ENCODE measurements around the gene HABP4.

HABP4 gene

DNA sequence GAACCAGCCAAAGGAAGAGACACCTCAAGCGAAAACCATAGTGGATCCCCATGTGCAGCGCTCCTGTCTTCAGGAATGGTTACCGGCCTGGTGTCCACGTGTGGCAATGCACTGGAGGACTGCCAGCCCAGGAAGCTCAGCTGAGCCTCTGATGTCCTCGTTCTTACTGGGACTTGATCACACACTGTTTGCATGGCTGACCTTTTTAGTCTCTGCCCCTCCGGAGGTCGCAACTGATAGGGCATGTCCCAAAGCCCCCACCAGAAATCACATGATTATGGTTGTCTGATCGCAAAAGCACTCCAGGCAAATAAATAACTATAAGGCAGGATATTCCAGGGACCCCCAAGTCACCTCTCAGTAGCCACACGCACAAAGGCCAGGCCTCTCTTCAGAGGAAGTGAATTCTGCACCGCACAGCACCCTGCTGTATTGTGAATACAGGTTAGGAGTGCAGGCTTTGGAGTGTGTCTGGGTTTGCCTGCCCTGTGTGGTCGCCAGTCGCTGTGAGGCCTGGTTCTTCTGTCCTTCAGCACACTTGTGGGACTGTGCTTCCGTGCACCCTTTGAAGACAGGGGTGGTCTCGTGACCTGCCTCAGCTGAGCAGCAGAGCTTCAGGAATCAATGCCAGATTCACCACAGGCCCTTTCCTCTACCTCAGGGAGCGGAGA, 13.4 kb upstream of the HABP4 start:
- DNase-seq = no peak

DNA sequence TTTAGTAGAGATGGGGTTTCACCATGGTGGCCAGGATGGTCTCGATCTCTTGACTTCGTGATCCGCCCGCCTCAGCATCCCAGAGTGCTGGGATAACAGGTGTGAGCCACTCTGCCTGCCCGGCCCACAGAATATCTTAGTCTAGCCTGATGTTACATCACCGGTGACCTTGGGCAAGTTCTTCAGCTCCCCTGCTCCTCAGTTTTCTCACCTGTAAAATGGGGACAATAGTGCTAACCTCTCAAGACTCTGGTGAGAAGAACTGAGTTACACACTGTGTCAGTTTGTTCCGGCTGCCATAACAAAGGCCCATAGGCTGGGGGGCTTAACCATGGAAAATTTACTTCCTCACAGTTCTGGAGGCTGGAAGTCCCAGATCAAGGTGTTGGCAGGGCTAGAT, 12.5 kb upstream of the HABP4 start:
- no peak for DNase-seq

DNA sequence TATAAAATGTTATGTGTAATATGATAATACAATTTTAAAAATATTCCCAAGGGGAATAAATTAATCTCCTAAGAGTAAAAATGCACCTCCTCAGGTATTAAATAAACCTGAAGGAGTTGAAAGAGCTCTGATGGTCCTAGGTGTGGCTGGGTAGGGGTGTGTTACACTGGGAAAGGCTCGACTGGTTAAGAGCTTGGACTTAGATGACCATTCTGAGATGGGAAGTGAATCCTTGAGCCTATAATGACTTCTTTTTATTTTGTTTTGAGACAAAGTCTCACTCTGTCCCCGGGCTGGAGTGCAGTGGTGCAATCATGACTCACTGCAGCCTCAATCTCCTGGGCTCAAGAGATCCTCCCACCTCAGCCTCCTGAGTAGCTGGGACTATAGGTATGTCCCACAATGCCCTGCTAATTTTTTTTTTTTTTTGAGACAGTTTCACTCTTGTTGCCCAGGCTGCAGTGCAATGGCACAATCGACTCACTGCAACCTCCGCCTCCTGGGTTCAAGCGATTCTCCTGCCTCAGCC, 9.2 kb upstream of the HABP4 start:
- DNase-seq = no peak

DNA sequence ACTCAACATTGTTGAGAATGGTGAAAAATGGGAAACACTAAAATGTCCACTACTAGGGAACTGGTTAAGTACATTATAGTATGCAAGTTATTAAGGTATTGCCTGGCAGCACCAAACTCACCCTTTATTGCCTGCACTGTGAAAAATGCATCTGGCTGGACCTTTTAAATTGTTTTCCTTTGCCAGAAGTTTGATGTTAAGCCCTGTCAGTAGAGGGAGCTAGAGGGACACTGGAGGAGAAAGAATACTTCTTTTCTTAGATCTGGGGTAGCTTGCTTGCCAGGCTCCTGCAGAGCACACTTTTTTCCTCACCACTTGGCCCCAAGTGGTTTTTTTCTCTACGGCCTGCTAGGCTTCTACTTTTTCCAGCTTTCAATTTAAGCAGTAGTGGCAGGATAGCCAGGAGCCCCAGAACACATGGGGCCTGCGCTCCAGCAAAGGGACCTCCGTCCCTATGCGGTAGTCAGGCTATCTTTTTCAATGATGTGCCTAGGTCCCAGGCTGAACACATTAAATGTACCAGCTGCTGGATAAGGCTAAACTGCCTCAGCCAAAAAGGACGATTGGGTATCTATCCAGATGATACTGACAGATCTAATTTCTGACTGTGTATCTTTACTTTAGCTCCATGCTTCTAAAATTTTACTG, 8.0 kb upstream of the HABP4 start:
- no peak for DNase-seq

DNA sequence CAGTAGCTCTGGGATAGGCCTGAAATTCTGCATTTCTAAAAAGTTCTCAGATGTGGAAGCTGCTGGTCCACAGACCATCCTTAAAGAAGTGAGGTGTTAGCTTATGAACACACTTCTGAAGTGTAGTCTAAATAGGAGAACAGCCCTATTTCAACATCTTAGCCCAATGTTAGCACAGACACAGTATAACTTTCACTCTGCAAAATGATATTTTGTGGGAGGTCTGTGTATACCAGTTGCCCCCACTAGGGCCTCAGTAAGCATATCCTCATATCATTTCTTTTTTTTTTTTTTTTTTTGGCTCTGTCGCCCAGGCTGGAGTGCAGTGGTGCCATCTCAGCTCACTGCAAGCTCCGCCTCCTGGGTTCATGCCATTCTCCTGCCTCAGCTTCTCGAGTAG, 7.5 kb upstream of the HABP4 start:
- no peak for DNase-seq

DNA sequence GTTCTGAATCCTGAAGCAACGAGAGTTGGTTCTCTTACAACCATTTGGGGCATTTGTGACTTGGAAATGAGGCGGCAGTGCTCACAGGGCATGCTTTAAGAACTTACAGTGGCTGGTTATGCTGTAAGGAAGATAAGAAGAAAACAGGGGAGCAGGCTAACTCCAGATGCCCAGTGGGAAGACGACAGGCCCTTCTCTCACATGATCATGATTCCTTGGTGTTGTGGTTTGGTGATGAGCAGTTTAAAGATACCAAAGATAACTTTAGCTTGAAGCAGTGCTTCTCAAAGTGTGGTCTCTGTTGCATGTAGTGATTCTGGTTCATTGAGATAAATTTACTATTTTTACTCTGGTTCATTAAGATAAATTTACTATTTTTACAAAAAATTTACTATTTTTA, 2.6 kb upstream of the HABP4 start:
- DNase-seq = no peak

DNA sequence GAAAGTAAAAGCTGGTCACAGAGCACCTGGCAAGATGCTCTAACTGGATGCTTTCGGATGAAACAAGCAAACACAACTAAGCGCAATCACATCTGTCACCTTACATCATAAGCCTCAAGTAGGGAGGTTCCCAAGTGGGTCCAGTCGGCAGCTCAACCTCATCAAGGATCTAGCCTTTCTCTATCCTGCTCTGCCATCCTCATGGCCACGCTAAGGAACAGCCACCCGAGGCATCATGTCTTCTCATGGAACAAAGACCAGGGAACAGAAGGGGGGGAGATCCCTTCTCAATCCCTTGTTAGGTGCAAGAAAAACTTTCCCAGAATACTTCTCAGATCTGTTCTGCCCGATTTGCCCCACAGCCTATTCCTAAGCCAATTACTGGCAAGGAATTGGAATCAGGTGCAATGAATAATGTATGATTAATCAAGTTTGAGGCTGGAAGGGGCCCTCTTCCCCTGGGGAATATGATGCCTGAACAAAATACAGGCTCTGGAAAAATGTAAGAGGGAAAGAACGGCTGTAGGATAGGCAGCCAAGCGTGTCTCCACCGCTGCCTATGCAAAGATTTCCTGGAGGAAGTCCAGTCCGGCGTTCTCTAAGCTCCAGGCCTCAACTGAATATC, 1.3 kb upstream of the HABP4 start:
- DNase-seq = no peak

DNA sequence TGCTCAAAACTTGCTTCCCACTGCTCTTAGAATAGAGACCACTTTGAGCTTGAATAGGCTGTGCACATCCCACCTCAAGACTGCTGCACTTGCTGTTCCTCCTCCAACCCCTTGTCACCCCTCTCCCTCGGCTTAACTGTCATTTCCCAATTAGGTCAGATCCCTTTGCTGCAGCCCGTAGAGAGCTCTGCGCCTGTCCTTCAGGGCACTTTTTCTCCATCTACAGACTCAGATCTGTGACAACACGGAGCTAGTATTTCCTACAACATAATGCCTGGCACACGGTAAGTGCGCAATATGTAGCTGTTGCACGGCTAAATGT, 485 bp upstream of the HABP4 start:
- DNase-seq = no peak

DNA sequence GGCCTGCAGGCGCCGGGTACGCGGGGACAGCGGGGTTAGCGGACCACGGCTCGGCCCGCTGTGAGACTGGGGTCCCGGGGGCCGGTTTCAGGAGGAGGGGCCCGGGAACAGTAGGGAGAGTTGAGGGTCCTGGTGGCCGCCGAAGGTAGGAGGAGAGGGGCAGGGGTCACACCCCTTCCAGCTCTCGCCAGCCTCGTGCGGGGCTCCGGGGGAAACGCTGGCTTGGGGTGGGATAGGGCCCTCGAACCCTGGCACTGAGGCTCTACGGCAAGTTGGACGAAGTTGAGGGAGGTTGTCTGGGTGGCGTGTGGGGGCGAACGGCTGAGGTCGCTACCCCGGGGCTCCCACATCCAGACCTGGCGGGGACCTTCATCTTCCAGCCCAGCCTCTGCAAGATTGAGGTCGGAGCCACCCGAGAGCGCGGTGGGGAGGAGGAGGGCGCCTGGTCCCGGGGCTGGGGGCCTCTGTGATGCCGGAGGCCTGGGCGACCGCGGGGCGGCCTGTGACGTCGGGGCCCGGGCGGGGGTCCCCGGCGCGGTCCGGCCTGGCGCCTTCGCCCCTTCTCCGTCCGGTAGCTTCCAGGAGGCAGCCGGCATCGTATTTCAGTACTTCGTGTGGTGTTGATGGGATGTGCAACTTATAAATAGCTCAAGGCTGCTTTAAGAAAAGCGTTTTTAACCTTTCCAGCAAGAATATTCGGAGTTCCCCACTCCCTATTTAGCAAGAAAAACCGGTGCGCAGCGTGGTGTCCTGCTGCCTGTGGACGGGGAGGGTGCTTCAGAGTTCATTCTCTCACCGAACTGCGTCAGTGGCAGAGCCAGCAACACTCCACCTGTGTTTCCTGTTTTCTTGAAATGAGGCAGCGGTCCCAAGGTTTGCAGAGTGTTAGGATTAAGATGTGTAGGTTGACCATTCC, 902 bp downstream of the HABP4 start:
- no peak for DNase-seq

DNA sequence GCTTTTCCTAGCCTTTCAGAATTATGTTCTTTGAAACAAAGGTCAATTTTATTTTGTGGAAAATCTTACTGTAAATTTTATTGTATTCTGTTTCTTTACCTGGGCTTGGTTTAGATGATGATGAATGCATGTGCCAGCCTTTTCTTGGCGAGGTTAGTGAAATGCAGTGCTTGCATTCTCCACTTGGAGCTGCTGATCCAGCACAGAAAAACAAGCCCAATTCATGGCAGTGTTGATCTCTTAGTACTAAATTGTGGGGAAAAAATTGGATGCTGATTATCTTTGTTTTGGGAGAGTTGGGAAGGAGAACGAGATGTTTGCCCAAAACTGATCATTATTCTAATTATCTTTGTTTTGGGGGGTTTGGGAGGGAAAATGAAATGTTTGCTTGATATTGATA, 3.7 kb downstream of the HABP4 start:
- DNase-seq = no peak

DNA sequence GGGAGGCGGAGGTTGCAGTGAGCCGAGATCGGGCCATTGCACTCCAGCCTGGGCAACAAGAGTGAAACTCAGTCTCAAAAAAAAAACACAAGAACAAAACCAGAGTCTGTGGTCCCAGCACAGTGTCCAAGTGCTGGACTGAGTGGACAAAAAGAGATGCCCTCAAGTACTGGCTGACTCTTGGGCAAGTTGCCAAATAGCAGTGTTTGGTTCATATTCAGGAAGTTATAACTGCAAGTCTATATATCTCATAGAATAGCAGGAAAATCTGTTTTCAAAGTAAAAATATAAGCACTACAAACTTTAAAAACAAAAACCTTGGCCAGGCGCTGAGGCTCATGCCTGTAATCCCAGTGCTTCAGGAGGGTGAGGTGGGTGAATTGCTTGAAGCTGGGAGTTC, 7.3 kb downstream of the HABP4 start:
- no peak for DNase-seq

DNA sequence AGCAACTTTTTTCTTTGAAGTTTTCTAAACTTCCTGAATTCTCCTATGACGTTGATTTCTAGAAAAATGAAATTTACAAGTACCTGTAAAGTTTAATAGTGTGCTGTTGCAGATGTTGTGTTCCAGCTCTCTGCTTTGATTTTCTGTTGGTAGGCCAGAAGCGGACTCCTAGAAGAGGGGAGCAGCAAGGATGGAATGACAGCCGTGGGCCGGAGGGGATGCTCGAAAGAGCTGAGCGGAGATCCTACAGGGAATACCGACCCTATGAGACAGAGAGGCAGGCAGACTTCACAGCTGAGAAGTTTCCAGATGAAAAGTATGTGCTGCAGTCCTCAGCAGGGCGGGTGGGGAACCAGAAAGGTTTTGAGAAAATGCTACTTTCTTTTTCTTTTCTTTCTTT, 8.3 kb downstream of the HABP4 start:
- DNase-seq = no peak

DNA sequence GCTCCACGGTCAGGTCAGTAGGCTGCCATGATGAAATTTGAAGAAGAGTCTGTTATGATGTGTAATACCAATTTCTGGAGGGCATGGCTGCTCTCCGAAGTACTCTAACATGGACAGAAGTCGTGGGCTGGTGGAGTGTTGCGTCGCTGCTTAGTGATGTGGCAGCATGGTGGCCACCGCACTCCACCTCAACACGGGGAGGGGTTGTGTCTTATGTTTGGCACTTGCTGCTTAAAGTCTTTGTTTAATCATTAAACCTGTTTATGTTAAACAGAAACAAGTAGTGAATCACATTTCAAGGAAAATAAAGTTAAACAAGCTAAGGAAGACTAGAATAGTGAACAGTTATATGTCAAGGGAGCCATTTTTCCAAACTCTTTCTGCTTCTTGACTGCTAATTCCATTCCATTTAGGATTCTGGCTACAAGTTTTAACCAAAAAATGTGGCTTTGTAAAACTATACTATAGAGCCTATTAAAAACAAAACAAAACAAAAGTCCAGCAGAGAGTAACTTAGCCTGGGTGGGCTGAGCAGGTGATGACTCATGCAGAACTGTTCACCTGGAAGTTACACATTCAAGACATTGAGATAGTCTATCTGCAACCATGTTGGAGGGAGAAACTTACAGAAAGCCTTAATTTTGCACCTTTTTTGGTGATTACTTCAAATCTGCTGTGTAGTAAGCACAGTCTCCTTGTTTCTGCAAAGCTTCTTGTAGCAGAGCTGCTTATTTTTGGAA, 9.5 kb downstream of the HABP4 start:
- DNase-seq = no peak

DNA sequence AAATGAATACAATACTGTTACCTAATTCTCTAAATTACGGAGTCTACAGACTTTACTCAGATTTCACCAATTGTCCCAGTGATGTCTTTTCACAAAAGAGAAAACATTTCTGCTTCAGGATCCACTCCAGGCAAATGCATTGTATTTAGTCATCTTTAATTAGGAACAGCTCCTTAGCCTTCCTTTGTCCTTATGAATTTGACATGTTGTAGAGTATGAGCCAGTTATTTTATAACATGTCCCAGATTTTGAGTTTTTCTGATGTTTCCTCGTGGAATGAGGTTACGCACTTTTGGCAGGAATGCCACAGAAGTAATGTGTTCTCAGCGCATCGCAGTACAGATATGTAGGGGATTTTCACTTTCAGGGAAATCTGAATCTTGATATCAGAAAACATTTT, 10.5 kb downstream of the HABP4 start:
- no peak for DNase-seq

DNA sequence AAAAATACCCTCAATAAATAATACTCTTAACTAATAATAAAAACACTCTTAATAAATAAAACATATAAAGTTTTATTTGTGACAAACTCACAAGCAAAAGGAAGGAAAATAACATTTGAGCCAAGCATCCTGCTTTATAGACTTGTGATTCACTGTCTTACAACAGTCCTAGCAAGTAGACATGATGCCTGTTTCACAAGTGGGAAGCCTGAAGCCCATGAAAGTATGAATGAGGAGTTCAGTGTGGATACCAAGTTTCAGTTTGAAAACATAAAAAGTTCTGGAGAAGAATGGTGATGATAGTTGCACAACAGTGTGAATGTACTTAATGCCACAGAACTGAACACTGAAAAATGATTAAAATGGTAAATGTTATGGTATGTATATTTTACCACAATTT, 10.9 kb downstream of the HABP4 start:
- DNase-seq = no peak

DNA sequence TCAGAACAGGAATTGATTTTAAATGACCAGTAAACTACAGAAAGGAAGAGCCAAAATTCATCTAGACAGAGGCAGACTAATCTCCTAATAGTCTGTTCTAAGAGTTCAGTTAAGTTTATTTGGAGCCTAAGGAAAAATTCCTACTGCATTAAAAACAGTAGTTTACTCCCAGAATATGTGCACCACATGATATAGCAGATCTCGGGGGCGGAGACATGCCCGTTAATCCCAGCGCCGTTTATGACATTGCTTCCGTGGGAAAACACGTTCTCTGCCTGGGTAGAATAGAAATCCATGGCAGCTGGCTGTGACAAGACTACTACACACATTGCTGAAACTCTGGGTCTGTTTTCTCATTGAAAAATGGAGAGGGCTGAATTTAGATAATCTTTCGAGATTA, 11.4 kb downstream of the HABP4 start:
- no peak for DNase-seq

DNA sequence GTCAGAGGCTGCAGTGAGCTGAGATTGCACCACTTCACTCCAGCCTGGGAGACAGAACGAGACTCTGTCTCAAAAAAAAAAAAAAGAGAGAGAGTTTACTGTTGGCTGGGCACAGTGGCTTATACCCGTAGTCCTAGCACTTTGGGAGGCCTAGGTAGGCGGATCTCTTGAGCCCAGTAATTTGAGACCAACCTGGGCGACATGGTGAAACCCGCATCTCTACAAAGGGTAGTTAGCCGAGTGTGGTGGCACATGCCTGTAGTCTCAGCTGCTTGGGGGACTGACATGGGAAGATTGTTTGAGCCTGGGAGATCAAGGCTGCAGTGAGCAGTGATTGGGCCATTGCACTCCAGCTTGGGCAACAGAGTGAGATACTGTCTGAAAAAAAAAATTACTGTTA, 12.6 kb downstream of the HABP4 start:
- DNase-seq = no peak

DNA sequence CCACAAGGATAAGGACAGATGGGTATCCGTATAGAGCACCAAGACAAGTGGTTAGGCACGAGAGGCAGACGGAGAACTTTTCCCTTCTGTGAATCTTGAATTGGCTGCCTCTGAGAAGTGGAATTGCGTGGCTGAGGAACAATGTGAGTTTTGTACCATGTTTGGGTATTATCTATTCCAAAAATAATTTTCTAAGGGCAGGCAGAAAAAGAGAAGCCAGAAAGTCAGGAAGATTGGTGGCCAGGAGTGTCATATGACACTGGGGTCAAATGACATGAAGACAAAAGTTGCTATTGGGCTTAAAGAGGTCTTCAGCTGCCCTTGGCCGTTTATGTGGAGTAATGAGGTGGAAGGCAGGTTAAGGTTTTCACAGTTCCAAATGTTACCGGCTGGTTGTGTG, 14.5 kb downstream of the HABP4 start:
- DNase-seq = no peak

DNA sequence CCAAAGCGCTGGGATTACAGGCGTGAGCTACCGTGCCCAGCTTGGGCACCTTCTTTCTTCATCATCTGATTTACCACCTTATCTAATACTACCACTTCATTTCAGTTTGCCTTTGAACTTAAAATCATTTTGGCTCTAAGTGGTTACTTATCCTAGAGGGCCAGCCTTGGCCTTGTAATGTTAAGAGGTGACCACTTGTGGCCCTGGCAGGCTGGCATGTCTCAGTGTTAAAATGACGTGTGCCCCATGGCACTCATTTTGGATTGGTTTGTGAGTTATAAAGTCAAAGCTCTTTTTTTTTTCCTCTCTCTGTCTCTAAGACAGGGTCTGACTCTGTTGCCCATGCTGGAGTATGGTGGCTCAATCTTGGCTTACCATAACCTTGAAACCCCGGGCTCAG, 17.8 kb downstream of the HABP4 start:
- no peak for DNase-seq

DNA sequence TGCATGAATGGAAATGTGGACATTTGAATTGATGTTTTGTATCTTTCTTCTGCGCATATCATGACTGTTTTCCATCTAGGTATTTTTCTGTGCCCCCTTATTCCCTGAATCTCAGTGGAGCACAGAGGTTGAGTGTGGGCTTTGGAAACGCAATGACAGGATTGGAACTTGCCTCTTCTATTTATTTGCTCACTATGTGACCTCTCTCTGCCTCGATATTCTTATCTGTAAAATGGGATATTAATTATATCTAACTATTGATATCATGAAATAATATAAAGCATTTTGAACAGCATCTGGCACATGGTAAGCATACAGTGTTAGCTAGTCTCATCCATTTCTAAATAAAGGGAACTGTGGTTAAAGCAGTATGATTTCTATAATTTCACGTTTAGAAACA, 26.0 kb downstream of the HABP4 start:
- DNase-seq = no peak

DNA sequence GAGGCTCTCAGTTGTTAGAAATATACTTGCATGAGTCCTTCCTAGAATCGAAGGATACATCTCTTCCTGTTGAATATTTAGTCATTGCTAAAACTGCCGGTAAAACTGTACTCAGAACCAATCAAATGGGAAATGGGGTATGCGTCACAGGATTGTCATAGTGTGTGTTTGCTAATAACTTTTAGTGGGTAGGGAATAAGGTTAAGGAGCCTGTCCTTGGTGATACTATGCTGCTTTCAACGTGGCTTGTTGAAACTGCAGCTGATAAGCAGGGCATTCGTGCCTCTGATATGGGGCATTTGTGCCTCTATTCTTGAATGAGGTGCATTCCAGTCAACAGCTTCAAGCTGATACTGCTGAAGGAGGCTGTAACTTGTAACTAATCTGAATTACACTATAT, 26.6 kb downstream of the HABP4 start:
- DNase-seq = no peak

DNA sequence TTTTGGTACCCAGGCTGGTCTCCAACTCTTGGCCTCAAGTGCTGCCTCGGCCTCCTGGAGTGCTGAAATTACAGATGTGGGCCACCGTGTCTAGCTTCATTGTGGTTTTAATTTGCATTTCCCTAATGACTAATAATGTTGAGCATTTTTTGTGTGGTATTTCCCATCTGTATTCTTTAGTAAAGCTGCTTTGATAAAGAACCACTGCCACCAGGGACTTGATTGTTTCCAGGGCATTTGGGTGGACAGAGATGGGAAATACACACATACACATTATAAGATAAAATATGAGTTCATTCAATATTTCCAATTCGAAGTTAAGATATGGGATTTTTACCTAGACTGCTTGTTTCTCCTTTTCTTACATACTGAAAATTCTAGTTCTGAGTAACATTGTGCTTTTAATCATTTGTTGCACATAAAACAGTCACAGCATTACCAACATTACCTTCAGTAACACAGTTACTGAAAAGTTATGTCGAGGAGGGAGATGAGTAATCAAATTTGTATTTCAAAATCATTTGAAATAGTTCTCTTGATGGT, 28.9 kb downstream of the HABP4 start:
- no peak for DNase-seq

DNA sequence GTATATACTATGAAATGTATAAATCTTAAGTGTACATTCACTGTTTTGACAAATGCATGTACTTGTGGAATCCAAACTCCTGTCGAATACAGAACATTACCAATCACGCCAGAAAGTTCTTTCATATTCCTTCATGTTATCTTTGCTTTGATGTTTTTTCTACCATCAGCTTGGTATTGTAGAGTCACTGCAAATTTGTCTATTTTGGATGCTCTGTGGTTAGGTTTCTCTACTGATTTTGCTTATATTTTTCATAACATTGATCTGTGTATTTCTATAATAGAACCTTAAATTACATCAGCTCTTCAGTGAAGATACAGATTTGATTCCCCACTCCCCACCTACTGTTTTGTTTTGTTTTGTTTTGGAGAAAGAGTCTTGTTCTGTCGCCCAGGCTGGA, 30.8 kb downstream of the HABP4 start:
- no peak for DNase-seq
